Measurements from ENCODE around the gene KLK4. TPM values are rescaled to one million over a fixed set of nuclear protein-coding genes. Genes with fewer than 3 reads are reported as not detected.

Gene KLK4
- total RNA-seq, 1 experiment from 2014 or later = 0.48 TPM

- peaks cover 59% of the 10 kb centered on the region for H3K27me3 Mint-ChIP-seq (ENCODE audit: low read depth)
- no peak overlapping the region for H3T11ph ChIP-seq (ENCODE audit: low read length)
- peaks cover 13 to 14% of the 10 kb centered on the region in 2 experiments for H3K4me1 Mint-ChIP-seq
- H3K9me3 Mint-ChIP-seq = no peaks in the 10 kb centered on the region
- H3K9ac ChIP-seq (ENCODE audit: extremely low read depth, insufficient read length, low read length) = no peak overlapping the region
- H4K5ac ChIP-seq (ENCODE audit: insufficient read length, low read depth, low read length) = no peak overlapping the region
- H4K91ac ChIP-seq (ENCODE audit: insufficient read length, low read depth, low read length) = no peak overlapping the region
- H4K8ac ChIP-seq (replicated peaks; ENCODE audit: insufficient read length, low read depth, low read length) = no peak overlapping the region
- H3K9me3 ChIP-seq (ENCODE audit: control insufficient read depth, low read depth, low read length) = no peaks in the 10 kb centered on the region
- no peaks in the 10 kb centered on the region for H3K79me1 ChIP-seq (ENCODE audit: insufficient read depth, low read depth, low read length, poor library complexity, severe bottlenecking)
- no peaks in the 10 kb centered on the region for H3K23me2 ChIP-seq (ENCODE audit: insufficient read length, low read depth, low read length, poor library complexity, severe bottlenecking)
- no peak overlapping the region for H2BK15ac ChIP-seq (ENCODE audit: low read depth, low read length)
- no peak overlapping the region for H3K27ac Mint-ChIP-seq
- H3K27me3 ChIP-seq (ENCODE audit: insufficient read depth, low read length) = no peaks in the 10 kb centered on the region
- H2BK12ac ChIP-seq (ENCODE audit: insufficient read length, low read depth, low read length) = no peak overlapping the region
- TF ChIP-seq CTCF (conservative IDR thresholded peaks at IDR 0.05) = peak; percentile 93
- no peak overlapping the region for H2AK5ac ChIP-seq (ENCODE audit: insufficient read length, low read length)
- H3K36me3 Mint-ChIP-seq (ENCODE audit: insufficient read depth in 1 of 3, low read depth in 3 of 3) = no peaks in the 10 kb centered on the region
- peak overlapping the region; percentile 3 for H3K4me2 ChIP-seq (ENCODE audit: insufficient read depth, insufficient read length, low read length)
- no peaks in the 10 kb centered on the region for H3K4me1 ChIP-seq (ENCODE audit: insufficient read depth, low read length)
- no peak overlapping the region for H3K4ac ChIP-seq (ENCODE audit: low read depth, low read length)
- no peak overlapping the region for H2AFZ ChIP-seq (ENCODE audit: low read length)
- peak overlapping the region in 1 of 2 experiments; percentile 65; a peak in 2 of 5 replicates for H3K4me3 Mint-ChIP-seq
- H3K23ac ChIP-seq (ENCODE audit: insufficient read length, low read depth, low read length) = no peak overlapping the region
- H2BK120ac ChIP-seq (ENCODE audit: low read depth, low read length, poor library complexity, severe bottlenecking) = no peak overlapping the region
- H4K20me1 ChIP-seq (ENCODE audit: control insufficient read depth, insufficient read depth, insufficient read length) = no peaks in the 10 kb centered on the region
- peak; percentile 91 for DNase-seq
- no peaks in the 10 kb centered on the region for H3K79me2 ChIP-seq (ENCODE audit: insufficient read depth, low read length)
- no peak overlapping the region for H3K14ac ChIP-seq (ENCODE audit: insufficient read depth, low read length)
- H3K27ac ChIP-seq (ENCODE audit: insufficient read length, low read depth, low read length) = no peak overlapping the region
- no peak overlapping the region for H2BK5ac ChIP-seq (ENCODE audit: insufficient read length, low read length)
- H3K56ac ChIP-seq (ENCODE audit: insufficient read length, low read depth, low read length) = no peak overlapping the region
- H3K18ac ChIP-seq (ENCODE audit: insufficient read length, low read depth, low read length) = no peak overlapping the region
- H2BK20ac ChIP-seq (ENCODE audit: low read depth, low read length, poor library complexity, severe bottlenecking) = no peak overlapping the region
- no CpG with 5 or more reads among the region's 21 CpGs for WGBS (ENCODE audit: extremely low coverage, insufficient read length, low lambda C conversion rate)
Measured at GRCh38 chr19:50922317-50922853, 11.2 kb upstream of the KLK4 start.

Measured in H9 (cell line).